Mesenchymal stem cell (in vitro differentiated cells and primary cell): ENCODE data around the gene PRPF4.

Experiments used
- DNase-seq: peaks from one replicate; pipeline ENCODE4 v3.0.0-alpha.2; 2013
- H2AFZ ChIP-seq: one replicate; pipeline ENCODE4 v1.6.1; 2013; ENCODE audit warnings: low read depth, mild to moderate bottlenecking, control low read depth, inconsistent platforms, low read length, moderate library complexity
- H2AK5ac ChIP-seq: 2 replicates; pipeline ENCODE4 v1.6.1; 2013; ENCODE audit warnings: low read length, moderate library complexity, mild to moderate bottlenecking, inconsistent platforms; ENCODE audit not compliant: severe bottlenecking
- H2BK120ac ChIP-seq: one replicate; pipeline ENCODE4 v1.6.1; 2013; ENCODE audit warnings: low read depth, mild to moderate bottlenecking, inconsistent platforms, low read length, moderate library complexity
- H2BK12ac ChIP-seq, 2 experiments: one replicate each; pipeline ENCODE4 v1.6.1; 2013; ENCODE audit warnings: inconsistent platforms in 2 of 2, low read length in 2 of 2, mild to moderate bottlenecking in 2 of 2, moderate library complexity in 2 of 2, control low read depth in 1 of 2
- H2BK15ac ChIP-seq: one replicate; pipeline ENCODE4 v1.6.1; 2013; ENCODE audit warnings: mild to moderate bottlenecking, low read depth, inconsistent platforms; ENCODE audit not compliant: poor library complexity, severe bottlenecking
- H2BK5ac ChIP-seq: 2 replicates; pipeline ENCODE4 v1.6.1; 2013; ENCODE audit warnings: low read depth, mild to moderate bottlenecking, low read length, control low read depth, inconsistent platforms; ENCODE audit not compliant: poor library complexity, severe bottlenecking
- H3K14ac ChIP-seq, 2 experiments: one replicate each; pipeline ENCODE4 v1.6.1; 2013; ENCODE audit warnings: inconsistent platforms in 2 of 2, low read length in 2 of 2, control low read depth in 1 of 2, mild to moderate bottlenecking in 1 of 2, moderate library complexity in 1 of 2
- H3K18ac ChIP-seq, 2 experiments: one replicate each; pipeline ENCODE4 v1.6.1; 2013; ENCODE audit warnings: inconsistent platforms in 2 of 2, low read length in 2 of 2, control low read depth in 1 of 2, low read depth in 1 of 2, mild to moderate bottlenecking in 1 of 2
- H3K23ac ChIP-seq, 2 experiments: one replicate each; pipeline ENCODE4 v1.6.1; 2013; ENCODE audit warnings: inconsistent platforms in 2 of 2, low read length in 2 of 2, mild to moderate bottlenecking in 2 of 2, moderate library complexity in 2 of 2, control low read depth in 1 of 2
- H3K27ac ChIP-seq: 2 replicates; pipeline ENCODE4 v1.5.1; 2013; ENCODE audit warnings: mild to moderate bottlenecking, moderate library complexity, low read length, control low read depth, inconsistent platforms; ENCODE audit not compliant: poor library complexity, severe bottlenecking
- H3K27me3 ChIP-seq, 2 experiments: 2 replicates each; pipeline versions ENCODE4 v1.6.1 to v1.7.0; 2013; ENCODE audit warnings: low read length in 2 of 2, mild to moderate bottlenecking in 2 of 2, moderate library complexity in 2 of 2, control low read depth in 1 of 2, inconsistent platforms in 1 of 2; ENCODE audit not compliant: control insufficient read depth in 1 of 2, insufficient read depth in 1 of 2
- H3K36me3 ChIP-seq, 2 experiments: 2 replicates each; pipeline versions ENCODE4 v1.6.1 to v1.7.0; 2013; ENCODE audit warnings: low read length in 2 of 2, control low read depth in 1 of 2, inconsistent platforms in 1 of 2, low read depth in 1 of 2, mild to moderate bottlenecking in 1 of 2; ENCODE audit not compliant: insufficient read depth in 2 of 2, control insufficient read depth in 1 of 2
- H3K4ac ChIP-seq, 2 experiments: one replicate each; pipeline ENCODE4 v1.6.1; 2013; ENCODE audit warnings: inconsistent platforms in 2 of 2, low read length in 2 of 2, mild to moderate bottlenecking in 2 of 2, moderate library complexity in 2 of 2, control low read depth in 1 of 2, low read depth in 1 of 2
- H3K4me1 ChIP-seq: 2 replicates; pipeline ENCODE4 v1.6.1; 2013; ENCODE audit warnings: low read depth, low read length, control low read depth; ENCODE audit not compliant: control insufficient read depth, insufficient read depth
- H3K4me2 ChIP-seq: 2 replicates; pipeline ENCODE4 v1.6.1; 2013; ENCODE audit warnings: low read length, mild to moderate bottlenecking, inconsistent platforms; ENCODE audit not compliant: poor library complexity, severe bottlenecking
- H3K4me3 ChIP-seq, 2 experiments: 2 replicates each; pipeline versions ENCODE4 v1.5.1 to v1.7.0; 2013; ENCODE audit warnings: low read length in 2 of 2, mild to moderate bottlenecking in 2 of 2, control low read depth in 1 of 2, low read depth in 1 of 2; ENCODE audit not compliant: insufficient read depth in 1 of 2
- H3K79me1 ChIP-seq: replicated peaks from 2 replicates; pipeline ENCODE4 v1.6.1; 2013; ENCODE audit warnings: mild to moderate bottlenecking, control low read depth, low read length, inconsistent platforms; ENCODE audit not compliant: poor library complexity, severe bottlenecking
- H3K9ac ChIP-seq: 2 replicates; pipeline ENCODE4 v1.7.0; 2013; ENCODE audit warnings: mild to moderate bottlenecking, low read length, moderate library complexity
- H3K9me3 ChIP-seq: 2 replicates; pipeline ENCODE4 v1.7.0; 2013; ENCODE audit warnings: mild to moderate bottlenecking, low read length; ENCODE audit not compliant: control insufficient read depth
- H4K8ac ChIP-seq: one replicate; pipeline ENCODE4 v1.6.1; 2013; ENCODE audit warnings: inconsistent platforms, mild to moderate bottlenecking, low read length, moderate library complexity
- H4K91ac ChIP-seq: one replicate; pipeline ENCODE4 v1.6.1; 2013; ENCODE audit warnings: mild to moderate bottlenecking, low read length, inconsistent platforms
- WGBS: methylation state at CpG from one replicate; pipeline ENCODE4 v1.1.7; 2013; ENCODE audit warnings: mixed read lengths; 5-methylcytosine and 5-hydroxymethylcytosine counted together

PRPF4 gene

GRCh38 chr9:113274474-113275156 is 843 bp upstream of the PRPF4 start:
- Histone ChIP-seq H3K27me3 (no peaks in the 10 kb centered on the region), H2BK120ac (peak overlapping the region; percentile 23), H3K36me3 (peaks cover 26 to 62% of the 10 kb centered on the region in 2 experiments), H3K18ac (peak overlapping the region in 1 of 2 experiments; percentile 55), H3K23ac (no peak overlapping the region), H2AK5ac (no peak overlapping the region), H2BK5ac (peak overlapping the region; percentile 34), H3K9ac (peak overlapping the region; percentile 98), H3K14ac (no peak overlapping the region), H3K9me3 (no peaks in the 10 kb centered on the region), H3K4me3 (peak overlapping the region; percentile 65 to 98), H3K4me2 (peak overlapping the region; percentile 95), H3K4me1 (no peaks in the 10 kb centered on the region), H2BK12ac (peak overlapping the region in 1 of 2 experiments; percentile 31), H2AFZ (no peak overlapping the region), H3K4ac (peak overlapping the region in 1 of 2 experiments; percentile 6), H4K91ac (no peak overlapping the region), H2BK15ac (peak overlapping the region; percentile 84), H3K79me1 (peaks cover 23% of the 10 kb centered on the region), H3K27ac (peak overlapping the region; percentile 84), H4K8ac (peak overlapping the region; percentile 76)
- WGBS, result 0% methylated on average over 12 of the region's 15 CpGs
- peak; percentile 80 for DNase-seq

- Histone ChIP-seq H2BK5ac (no peak overlapping the region), H3K4me2 (no peak overlapping the region), H4K8ac (no peak overlapping the region), H3K23ac (no peak overlapping the region), H3K4me1 (no peaks in the 10 kb centered on the region), H4K91ac (no peak overlapping the region), H3K27ac (no peak overlapping the region), H2BK15ac (no peak overlapping the region), H3K9me3 (no peaks in the 10 kb centered on the region), H3K4ac (no peak overlapping the region), H3K9ac (peak overlapping the region; percentile 3), H3K36me3 (peaks cover 22 to 65% of the 10 kb centered on the region in 2 experiments), H2BK120ac (no peak overlapping the region), H2AK5ac (no peak overlapping the region), H2AFZ (no peak overlapping the region), H3K18ac (no peak overlapping the region), H3K27me3 (no peaks in the 10 kb centered on the region), H3K4me3 (no peak overlapping the region), H3K14ac (no peak overlapping the region), H2BK12ac (no peak overlapping the region), H3K79me1 (peaks cover 17% of the 10 kb centered on the region)
- no peak for DNase-seq
- WGBS, result 97% methylated on average over 4 of the region's 4 CpGs
Measured at GRCh38 chr9:113278840-113279239, 3.4 kb downstream of the PRPF4 start.

- no peak overlapping the region for H3K23ac ChIP-seq
- no peak overlapping the region for H2AK5ac ChIP-seq
- H3K27ac ChIP-seq, result no peak overlapping the region
- 97% methylated on average over 4 of the region's 4 CpGs for WGBS
- H3K36me3 ChIP-seq, result peaks cover 30 to 86% of the 10 kb centered on the region in 2 experiments
- H2AFZ ChIP-seq, result no peak overlapping the region
- H3K4me2 ChIP-seq, result no peak overlapping the region
- H2BK5ac ChIP-seq, result no peak overlapping the region
- no peak overlapping the region for H3K18ac ChIP-seq
- no peaks in the 10 kb centered on the region for H3K4me1 ChIP-seq
- H3K9ac ChIP-seq, result no peak overlapping the region
- H3K27me3 ChIP-seq, result no peaks in the 10 kb centered on the region
- no peak overlapping the region for H3K4me3 ChIP-seq
- no peak overlapping the region for H3K14ac ChIP-seq
- H3K79me1 ChIP-seq, result peaks cover 21% of the 10 kb centered on the region
- no peak overlapping the region for H2BK12ac ChIP-seq
- no peak overlapping the region for H3K4ac ChIP-seq
- no peak overlapping the region for H4K91ac ChIP-seq
- DNase-seq, result no peak
- no peak overlapping the region for H2BK15ac ChIP-seq
- H4K8ac ChIP-seq, result no peak overlapping the region
- H3K9me3 ChIP-seq, result no peaks in the 10 kb centered on the region
- no peak overlapping the region for H2BK120ac ChIP-seq
Measured at GRCh38 chr9:113281356-113281755, 5.9 kb downstream of the PRPF4 start.

GRCh38 chr9:113289091-113289490 is 13.6 kb downstream of the PRPF4 start:
- 96% methylated on average over 2 of the region's 2 CpGs for WGBS
- Histone ChIP-seq H2AK5ac (no peak overlapping the region), H3K79me1 (peaks cover 8% of the 10 kb centered on the region), H3K27me3 (no peaks in the 10 kb centered on the region), H4K91ac (no peak overlapping the region), H3K9me3 (no peaks in the 10 kb centered on the region), H3K4me3 (no peak overlapping the region), H3K4ac (no peak overlapping the region), H2AFZ (no peak overlapping the region), H2BK15ac (no peak overlapping the region), H2BK5ac (no peak overlapping the region), H2BK120ac (no peak overlapping the region), H3K9ac (no peak overlapping the region), H3K4me1 (no peaks in the 10 kb centered on the region), H3K36me3 (peaks cover 45 to 89% of the 10 kb centered on the region in 2 experiments), H3K23ac (no peak overlapping the region), H3K18ac (no peak overlapping the region), H2BK12ac (no peak overlapping the region), H3K14ac (no peak overlapping the region), H4K8ac (no peak overlapping the region), H3K4me2 (no peak overlapping the region), H3K27ac (no peak overlapping the region)
- no peak for DNase-seq
